Astrocyte of the spinal cord (primary cell): ENCODE data around the gene PHF10.

Experiments used
- DNase-seq: peaks from one replicate; pipeline ENCODE4 v3.0.0; 2011; ENCODE audit warnings: low read depth, low spot score
- H3K4me3 ChIP-seq: 2 replicates; pipeline ENCODE4 v1.5.1; 2011; ENCODE audit warnings: low read depth, mild to moderate bottlenecking, low read length, moderate library complexity
- CTCF ChIP-seq: IDR thresholded peaks from 2 replicates; pipeline ENCODE4 v1.5.1; 2012; ENCODE audit warnings: low read depth, mild to moderate bottlenecking, low read length, inconsistent platforms
- in situ Hi-C: cut with HindIII; loops from 2 replicates; pipeline ENCODE4 v1.10.0; 2017; ENCODE audit warnings: low sequenced_read_pairs

The PHF10 gene

DNA sequence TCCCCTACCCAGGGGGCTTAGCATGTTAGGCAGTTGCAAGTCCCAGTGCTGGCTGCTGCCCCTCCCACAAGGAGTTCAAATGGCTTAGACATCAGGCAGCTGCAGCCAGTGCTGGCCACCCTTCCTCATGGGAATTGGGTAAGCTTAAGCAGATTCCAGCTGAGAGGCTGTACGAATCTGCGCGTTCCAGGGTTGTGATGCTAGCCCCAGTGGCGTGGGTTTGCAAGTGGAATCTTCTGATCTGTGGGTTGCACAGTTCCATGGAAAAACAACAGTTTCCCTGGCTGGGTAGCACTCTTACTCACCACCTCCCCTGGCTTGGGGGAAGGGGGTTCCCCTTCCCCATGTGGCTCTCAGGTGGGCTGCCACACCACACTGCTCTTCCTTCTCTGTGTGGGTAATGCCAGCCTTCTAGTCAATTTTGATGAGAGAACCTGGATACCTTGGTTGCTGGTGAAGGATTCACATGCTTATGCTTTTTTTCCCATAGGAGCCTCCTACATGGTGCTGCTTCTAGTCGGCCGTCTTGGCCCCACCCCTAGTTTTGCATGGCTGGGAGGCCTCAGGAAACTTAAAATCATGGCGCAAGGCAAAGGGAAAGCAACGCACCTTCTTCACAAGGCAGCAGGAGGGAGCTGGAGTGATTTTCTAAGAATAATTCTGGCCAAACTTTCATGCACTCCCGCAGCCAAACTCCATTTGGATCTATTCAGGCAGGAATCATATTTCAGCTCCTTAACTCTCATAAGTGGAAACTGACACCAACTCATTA lies 14.1 kb upstream of the PHF10 start:
- in situ Hi-C loops: no loop called here
- TF ChIP-seq CTCF: no peak
- H3K4me3 ChIP-seq: no peak overlapping the region
- no peak for DNase-seq

GRCh38 chr6:169729961-169730360 lies 5.7 kb upstream of the PHF10 start:
- in situ Hi-C loops: no loop called here
- no peak for DNase-seq
- no peak overlapping the region for H3K4me3 ChIP-seq
- TF ChIP-seq CTCF: no peak

DNA sequence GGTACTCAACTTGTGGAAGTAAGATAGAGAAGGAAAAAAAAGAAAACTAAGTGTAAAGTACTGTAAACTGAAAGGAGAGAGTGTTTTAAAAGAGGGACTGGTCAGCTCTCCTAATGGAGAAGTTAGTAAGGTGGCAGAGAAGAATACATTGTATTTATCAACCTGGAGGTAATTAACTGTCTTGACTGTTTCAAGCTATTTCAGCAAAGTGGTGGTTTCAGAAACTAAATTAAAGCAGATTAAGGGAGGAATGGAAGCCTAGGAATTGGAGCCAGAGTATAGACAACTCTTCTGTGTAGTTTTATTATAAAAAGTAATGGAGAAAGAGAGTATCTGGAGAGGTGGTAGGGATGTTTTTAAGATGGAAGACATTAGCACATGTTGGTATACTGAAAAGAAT lies 2.7 kb upstream of the PHF10 start:
- H3K4me3 ChIP-seq: no peak overlapping the region
- DNase-seq: no peak
- no peak for TF ChIP-seq CTCF
- in situ Hi-C loops: no loop called here

DNA sequence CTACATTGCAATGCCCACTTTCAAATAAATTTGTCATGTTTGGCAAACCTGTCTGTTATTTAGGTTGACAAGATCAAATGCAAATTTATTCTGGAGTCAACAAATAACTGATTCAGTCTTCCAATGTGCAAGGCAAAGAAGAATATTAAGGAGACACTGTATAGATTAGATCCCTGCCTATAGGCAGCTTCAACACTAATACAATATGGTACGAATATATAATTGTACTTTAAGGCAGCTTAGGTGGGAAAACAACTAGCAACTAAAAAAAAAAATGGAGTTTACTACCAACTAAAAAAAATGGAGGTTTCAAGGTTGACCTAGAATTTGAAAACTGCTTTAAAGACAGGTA lies 1.7 kb upstream of the PHF10 start:
- TF ChIP-seq CTCF: no peak
- H3K4me3 ChIP-seq: no peak overlapping the region
- in situ Hi-C loops: no loop called here
- DNase-seq: no peak

GRCh38 chr6:169725125-169726048 lies 1.1 kb upstream of the PHF10 start:
- TF ChIP-seq CTCF: no peak
- peak; percentile 78 for DNase-seq
- in situ Hi-C loops: no loop called here
- peak overlapping the region; percentile 47 for H3K4me3 ChIP-seq

GRCh38 chr6:169723991-169724493 lies 258 bp downstream of the PHF10 start:
- in situ Hi-C loops: no loop called here
- no peak for TF ChIP-seq CTCF

More at GRCh38 chr6:169723991-169724493, 258 bp downstream of the PHF10 start:
- H3K4me3 ChIP-seq: peak overlapping the region; percentile 36
- no peak for DNase-seq
